HFFc6 (cell line): Measurements from ENCODE around the gene KRTAP10-12. TPM values are rescaled to one million over a fixed set of nuclear protein-coding genes. Genes with fewer than 3 reads are reported as not detected.
"Not testable (repeated sequence)": the region's sequence is repeated elsewhere in the genome, so short reads cannot be mapped to it uniquely, and the experiment has no call there.

Source experiments
- DNase-seq: peaks from one replicate; pipeline ENCODE4 v3.0.0-alpha.2; 2018
- H3K27ac Mint-ChIP-seq: 2 replicates; pipeline ENCODE4 v1.8.0; 2020; ENCODE audit warnings: mild to moderate bottlenecking, mixed read lengths
- H3K27me3 Mint-ChIP-seq: 2 replicates; pipeline ENCODE4 v1.8.0; 2021; ENCODE audit warnings: mild to moderate bottlenecking, moderate library complexity, mixed read lengths; ENCODE audit not compliant: insufficient read depth
- H3K36me3 Mint-ChIP-seq: 2 replicates; pipeline ENCODE4 v1.8.0; 2021; ENCODE audit warnings: low read depth, mixed read lengths
- H3K4me1 Mint-ChIP-seq: 2 replicates; pipeline ENCODE4 v1.8.0; 2020; ENCODE audit warnings: low read depth, mixed read lengths
- H3K4me3 Mint-ChIP-seq: 2 replicates; pipeline ENCODE4 v1.8.0; 2020; ENCODE audit warnings: mild to moderate bottlenecking, moderate library complexity, mixed read lengths
- H3K9me3 Mint-ChIP-seq: 2 replicates; pipeline ENCODE4 v1.8.0; 2020; ENCODE audit warnings: mild to moderate bottlenecking, mixed read lengths
- CTCF ChIP-seq: fragments of 200-600 bp; sonication (generic); IDR thresholded peaks from 2 replicates; pipeline ENCODE4 v1.5.0; 2021; ENCODE audit warnings: antibody characterized with exemption, mild to moderate bottlenecking
- long read RNA-seq: library from polyadenylated mRNA; unstranded; transcript quantifications from one replicate; pipeline ENCODE4 v2.0.0, GENCODE V29; 2019
- total RNA-seq, 6 experiments: library from RNA; stranded (reverse); fragmentation: NEBNext Ultra II Directional; extraction: Animal tissue kit (Norgen Biotek cat#: 25700); gene quantifications; 2 replicates in 1 of 6; 3 replicates in 5 of 6; pipeline ENCODE4 v1.2.3, GENCODE V29; 2021

The KRTAP10-12 gene
- total RNA-seq, result not detected
- long read RNA-seq, result 0 reads

GRCh38 chr21:44697172-44697810 is at the start of gene KRTAP10-12:
TSS of gene KRTAP10-12 (plus strand) at chr21:44697172. CDS start at chr21:44697202, 30 bp downstream.
- not testable (repeated sequence) for DNase-seq, H3K27ac Mint-ChIP-seq, H3K36me3 Mint-ChIP-seq, H3K4me1 Mint-ChIP-seq, H3K4me3 Mint-ChIP-seq
- Mint-ChIP-seq H3K27me3 (peaks cover 57% of the 10 kb centered on the region), H3K9me3 (peaks cover 21% of the 10 kb centered on the region)

- Mint-ChIP-seq H3K4me3 (no peak overlapping the region), H3K36me3 (peaks cover 23% of the 10 kb centered on the region), H3K4me1 (no peaks in the 10 kb centered on the region), H3K27me3 (peaks cover 5% of the 10 kb centered on the region), H3K27ac (no peak overlapping the region), H3K9me3 (peaks cover 56% of the 10 kb centered on the region)
- TF ChIP-seq CTCF, result no peak
- DNase-seq, result no peak
Observed at GRCh38 chr21:44647222-44647552, 49.8 kb upstream of the KRTAP10-12 start.

- Mint-ChIP-seq H3K4me3 (no peak overlapping the region), H3K9me3 (peaks cover 58% of the 10 kb centered on the region), H3K27me3 (peaks cover 8% of the 10 kb centered on the region), H3K27ac (no peak overlapping the region), H3K36me3 (peaks cover 21% of the 10 kb centered on the region), H3K4me1 (no peaks in the 10 kb centered on the region)
- DNase-seq, result no peak
- no peak for TF ChIP-seq CTCF
Observed at GRCh38 chr21:44648557-44649311, 48.2 kb upstream of the KRTAP10-12 start.

- DNase-seq, result no peak
- peaks cover 12% of the 10 kb centered on the region for H3K36me3 Mint-ChIP-seq
- peaks cover 52% of the 10 kb centered on the region for H3K9me3 Mint-ChIP-seq
- H3K4me3 Mint-ChIP-seq, result no peak overlapping the region
- no peaks in the 10 kb centered on the region for H3K4me1 Mint-ChIP-seq
- H3K27me3 Mint-ChIP-seq, result peaks cover 10% of the 10 kb centered on the region
- TF ChIP-seq CTCF, result no peak
- H3K27ac Mint-ChIP-seq, result no peak overlapping the region
Observed at GRCh38 chr21:44649521-44650100, 47.4 kb upstream of the KRTAP10-12 start.

GRCh38 chr21:44650265-44650972 is 46.6 kb upstream of the KRTAP10-12 start:
- H3K27me3 Mint-ChIP-seq, result peaks cover 10% of the 10 kb centered on the region
- H3K27ac Mint-ChIP-seq, result no peak overlapping the region
- no peak for TF ChIP-seq CTCF
- no peaks in the 10 kb centered on the region for H3K4me1 Mint-ChIP-seq
- H3K9me3 Mint-ChIP-seq, result peaks cover 44% of the 10 kb centered on the region
- no peak for DNase-seq
- H3K36me3 Mint-ChIP-seq, result peaks cover 6% of the 10 kb centered on the region
- no peak overlapping the region for H3K4me3 Mint-ChIP-seq
